ENCODE results near the gene ETV3. TPM values are rescaled to one million over a fixed set of nuclear protein-coding genes. Genes with fewer than 3 reads are reported as not detected.

Gene ETV3
- total and polyA plus RNA-seq, 2 donors = 12.4 to 24.9 TPM

- no peak for DNase-seq (ENCODE audit: extremely low spot score)
- 71% methylated on average over 2 of the region's 2 CpGs for WGBS
- H3K4me1 ChIP-seq (ENCODE audit: insufficient read depth) = peaks cover 1% of the 10 kb centered on the region
- no peak overlapping the region for H3K27ac ChIP-seq (ENCODE audit: low read depth)
- no peak overlapping the region for H3K4me3 ChIP-seq (ENCODE audit: low read depth, low read length)
- H3K36me3 ChIP-seq (ENCODE audit: insufficient read depth) = peaks cover 2% of the 10 kb centered on the region
These were observed 1.9 kb upstream of the ETV3 start for GRCh38 chr1:157140063-157140588.

- DNase-seq (ENCODE audit: extremely low spot score) = no peak
- H3K4me1 ChIP-seq (ENCODE audit: insufficient read depth) = peaks cover 1% of the 10 kb centered on the region
- peak overlapping the region; percentile 98 for H3K27ac ChIP-seq (ENCODE audit: low read depth)
- H3K4me3 ChIP-seq (ENCODE audit: low read depth, low read length) = peak overlapping the region; percentile 90
- H3K36me3 ChIP-seq (ENCODE audit: insufficient read depth) = peaks cover 2% of the 10 kb centered on the region
- 18% methylated on average over 9 of the region's 9 CpGs for WGBS
These were observed 989 bp upstream of the ETV3 start for GRCh38 chr1:157139052-157139715.

- Histone ChIP-seq H3K36me3 (ENCODE audit: insufficient read depth) (no peaks in the 10 kb centered on the region), H3K4me3 (ENCODE audit: low read depth, low read length) (peak overlapping the region; percentile 90), H3K27ac (ENCODE audit: low read depth) (peak overlapping the region; percentile 98), H3K4me1 (ENCODE audit: insufficient read depth) (peaks cover 1% of the 10 kb centered on the region)
- DNase-seq (ENCODE audit: extremely low spot score) = no peak
- WGBS = under 1% methylated on average over 36 of the region's 36 CpGs
These were observed 581 bp downstream of the ETV3 start for GRCh38 chr1:157137408-157138219.

GRCh38 chr1:157137046-157137407 is 1.2 kb downstream of the ETV3 start:
- Histone ChIP-seq H3K36me3 (ENCODE audit: insufficient read depth) (no peaks in the 10 kb centered on the region), H3K4me3 (ENCODE audit: low read depth, low read length) (peak overlapping the region; percentile 90), H3K27ac (ENCODE audit: low read depth) (no peak overlapping the region), H3K4me1 (ENCODE audit: insufficient read depth) (peaks cover 1% of the 10 kb centered on the region)
- no peak for DNase-seq (ENCODE audit: extremely low spot score)
- 7% methylated on average over 4 of the region's 4 CpGs for WGBS

- Histone ChIP-seq H3K36me3 (ENCODE audit: insufficient read depth) (peaks cover 2% of the 10 kb centered on the region), H3K4me1 (ENCODE audit: insufficient read depth) (peaks cover 1% of the 10 kb centered on the region), H3K27ac (ENCODE audit: low read depth) (no peak overlapping the region), H3K4me3 (ENCODE audit: low read depth, low read length) (no peak overlapping the region)
- 56% methylated on average over 4 of the region's 4 CpGs for WGBS
- DNase-seq (ENCODE audit: extremely low spot score) = no peak
These were observed 2.1 kb downstream of the ETV3 start for GRCh38 chr1:157136133-157136532.

- no peak overlapping the region for H3K27ac ChIP-seq (ENCODE audit: low read depth)
- no peak for DNase-seq (ENCODE audit: extremely low spot score)
These were observed 2.5 kb downstream of the ETV3 start for GRCh38 chr1:157135646-157136045.

GRCh38 chr1:157135070-157135469 is 3.1 kb downstream of the ETV3 start:
- H3K36me3 ChIP-seq (ENCODE audit: insufficient read depth) = peaks cover 3% of the 10 kb centered on the region
- no peak overlapping the region for H3K4me3 ChIP-seq (ENCODE audit: low read depth, low read length)
- peaks cover 1% of the 10 kb centered on the region for H3K4me1 ChIP-seq (ENCODE audit: insufficient read depth)
- H3K27ac ChIP-seq (ENCODE audit: low read depth) = no peak overlapping the region
- no peak for DNase-seq (ENCODE audit: extremely low spot score)
- 84% methylated on average over 2 of the region's 2 CpGs for WGBS

More at GRCh38 chr1:157135646-157136045, 2.5 kb downstream of the ETV3 start:
- Histone ChIP-seq H3K4me3 (ENCODE audit: low read depth, low read length) (no peak overlapping the region), H3K36me3 (ENCODE audit: insufficient read depth) (peaks cover 3% of the 10 kb centered on the region), H3K4me1 (ENCODE audit: insufficient read depth) (peaks cover 1% of the 10 kb centered on the region)
- 44% methylated on average over 1 of the region's 1 CpG for WGBS

- H3K4me3 ChIP-seq (ENCODE audit: low read depth, low read length) = no peak overlapping the region
- H3K4me1 ChIP-seq (ENCODE audit: insufficient read depth) = peaks cover 1% of the 10 kb centered on the region
- no peak for DNase-seq (ENCODE audit: extremely low spot score)
- peaks cover 3% of the 10 kb centered on the region for H3K36me3 ChIP-seq (ENCODE audit: insufficient read depth)
- WGBS = 92% methylated on average over 4 of the region's 4 CpGs
- no peak overlapping the region for H3K27ac ChIP-seq (ENCODE audit: low read depth)
These were observed 3.8 kb downstream of the ETV3 start for GRCh38 chr1:157134442-157134841.

- Histone ChIP-seq H3K4me1 (ENCODE audit: insufficient read depth) (peaks cover 1% of the 10 kb centered on the region), H3K36me3 (ENCODE audit: insufficient read depth) (peaks cover 3% of the 10 kb centered on the region), H3K27ac (ENCODE audit: low read depth) (no peak overlapping the region), H3K4me3 (ENCODE audit: low read depth, low read length) (no peak overlapping the region)
- DNase-seq (ENCODE audit: extremely low spot score) = no peak
- 71% methylated on average over 2 of the region's 2 CpGs for WGBS
These were observed 4.8 kb downstream of the ETV3 start for GRCh38 chr1:157133426-157133825.

- peaks cover 3% of the 10 kb centered on the region for H3K36me3 ChIP-seq (ENCODE audit: insufficient read depth)
- no peak overlapping the region for H3K27ac ChIP-seq (ENCODE audit: low read depth)
- peaks cover 1% of the 10 kb centered on the region for H3K4me1 ChIP-seq (ENCODE audit: insufficient read depth)
- peak; percentile 60 for DNase-seq (ENCODE audit: extremely low spot score)
- WGBS = 61% methylated on average over 2 of the region's 2 CpGs
- no peak overlapping the region for H3K4me3 ChIP-seq (ENCODE audit: low read depth, low read length)
These were observed 5.5 kb downstream of the ETV3 start for GRCh38 chr1:157132616-157133167.

GRCh38 chr1:157132111-157132510 is 6.1 kb downstream of the ETV3 start:
- WGBS = 80% methylated on average over 5 of the region's 5 CpGs
- DNase-seq (ENCODE audit: extremely low spot score) = no peak
- H3K27ac ChIP-seq (ENCODE audit: low read depth) = peak overlapping the region; percentile 56
- peaks cover 3% of the 10 kb centered on the region for H3K36me3 ChIP-seq (ENCODE audit: insufficient read depth)
- no peak overlapping the region for H3K4me3 ChIP-seq (ENCODE audit: low read depth, low read length)
- peaks cover 1% of the 10 kb centered on the region for H3K4me1 ChIP-seq (ENCODE audit: insufficient read depth)

- Histone ChIP-seq H3K4me1 (ENCODE audit: insufficient read depth) (peaks cover 1% of the 10 kb centered on the region), H3K36me3 (ENCODE audit: insufficient read depth) (peaks cover 4% of the 10 kb centered on the region), H3K4me3 (ENCODE audit: low read depth, low read length) (no peak overlapping the region), H3K27ac (ENCODE audit: low read depth) (no peak overlapping the region)
- no peak for DNase-seq (ENCODE audit: extremely low spot score)
- WGBS = 59% methylated on average over 4 of the region's 4 CpGs
These were observed 6.9 kb downstream of the ETV3 start for GRCh38 chr1:157131281-157131680.

- no peak overlapping the region for H3K4me3 ChIP-seq (ENCODE audit: low read depth, low read length)
- DNase-seq (ENCODE audit: extremely low spot score) = no peak
- no peak overlapping the region for H3K27ac ChIP-seq (ENCODE audit: low read depth)
- 78% methylated on average over 7 of the region's 7 CpGs for WGBS
- H3K4me1 ChIP-seq (ENCODE audit: insufficient read depth) = no peaks in the 10 kb centered on the region
- peaks cover 5% of the 10 kb centered on the region for H3K36me3 ChIP-seq (ENCODE audit: insufficient read depth)
These were observed 13.3 kb downstream of the ETV3 start for GRCh38 chr1:157124855-157125254.

- H3K27ac ChIP-seq (ENCODE audit: low read depth) = no peak overlapping the region
- H3K4me3 ChIP-seq (ENCODE audit: low read depth, low read length) = no peak overlapping the region
- WGBS = 89% methylated on average over 2 of the region's 2 CpGs
- DNase-seq (ENCODE audit: extremely low spot score) = no peak
- no peaks in the 10 kb centered on the region for H3K4me1 ChIP-seq (ENCODE audit: insufficient read depth)
- H3K36me3 ChIP-seq (ENCODE audit: insufficient read depth) = no peaks in the 10 kb centered on the region
These were observed 18.7 kb downstream of the ETV3 start for GRCh38 chr1:157119448-157119847.

All from urinary bladder (tissue), 4 donors.